WTC11 (cell line): Measurements from ENCODE around the gene IL1RAPL2. TPM values are rescaled to one million over a fixed set of nuclear protein-coding genes. Genes with fewer than 3 reads are reported as not detected.

Experiments used
- ATAC-seq: fragments of 200-7000 bp; cut with Tn5 transposase; 2 replicates; pipeline ENCODE4 v1.10.0; 2021; ENCODE audit warnings: mild to moderate bottlenecking, moderate library complexity
- CTCF ChIA-PET: fragments of 300-600 bp; sonication (Branson Sonifier 250); formaldehyde crosslinking; loops from one replicate; lab custom pipeline; 2021; ENCODE audit warnings: antibody characterized with exemption; lab: Charles Lee
- POLR2A ChIA-PET: fragments of 350-600 bp; sonication (Branson Sonifier 250); formaldehyde crosslinking; loops from one replicate; lab custom pipeline; 2021; ENCODE audit warnings: antibody characterized with exemption; lab: Charles Lee
- DNase-seq: peaks from one replicate; pipeline ENCODE4 v3.0.0; 2021; ENCODE audit warnings: low spot score
- H3K27ac Mint-ChIP-seq: 2 replicates; pipeline ENCODE4 v1.8.0; 2021; ENCODE audit warnings: mixed read lengths
- H3K27me3 Mint-ChIP-seq: 2 replicates; pipeline ENCODE4 v1.8.0; 2021; ENCODE audit warnings: low read depth, mild to moderate bottlenecking, moderate library complexity, mixed read lengths
- H3K36me3 Mint-ChIP-seq: 2 replicates; pipeline ENCODE4 v1.8.0; 2021; ENCODE audit warnings: mixed read lengths
- H3K4me1 Mint-ChIP-seq: 2 replicates; pipeline ENCODE4 v1.8.0; 2022; ENCODE audit warnings: mixed read lengths
- H3K4me3 Mint-ChIP-seq: 2 replicates; pipeline ENCODE4 v1.8.0; 2021; ENCODE audit warnings: mild to moderate bottlenecking, moderate library complexity, mixed read lengths
- H3K9me3 Mint-ChIP-seq: 2 replicates; pipeline ENCODE4 v1.8.0; 2021; ENCODE audit warnings: mixed read lengths
- CREB1 ChIP-seq: sonication (generic); formaldehyde crosslinking; IDR thresholded peaks from 2 replicates; pipeline ENCODE4 v1.8.0; 2023; ENCODE audit warnings: mild to moderate bottlenecking, missing genetic modification reagents
- E2F5 ChIP-seq: sonication (generic); formaldehyde crosslinking; IDR thresholded peaks from 2 replicates; pipeline ENCODE4 v1.8.1; 2022; ENCODE audit warnings: mild to moderate bottlenecking, moderate library complexity, missing genetic modification reagents
- EMX1 ChIP-seq: fragments of 250-450 bp; sonication (Bioruptor Pico); IDR thresholded peaks from 2 replicates; pipeline ENCODE4 v1.8.0; 2021; ENCODE audit warnings: mild to moderate bottlenecking
- FOXK1 ChIP-seq: sonication (generic); formaldehyde crosslinking; IDR thresholded peaks from 2 replicates; pipeline ENCODE4 v1.8.0; 2022; ENCODE audit warnings: mild to moderate bottlenecking, moderate library complexity, missing genetic modification reagents
- NFATC4 ChIP-seq: fragments of 250-450 bp; sonication (Bioruptor Pico); IDR thresholded peaks from 2 replicates; pipeline ENCODE4 v1.9.0; 2021; ENCODE audit warnings: mild to moderate bottlenecking
- ZBTB21 ChIP-seq: sonication (generic); formaldehyde crosslinking; IDR thresholded peaks from 2 replicates; pipeline ENCODE4 v1.8.1; 2023; ENCODE audit warnings: mild to moderate bottlenecking, missing genetic modification reagents, borderline replicate concordance
- ZNF219 ChIP-seq: sonication (generic); formaldehyde crosslinking; IDR thresholded peaks from 2 replicates; pipeline ENCODE4 v1.8.0; 2023; ENCODE audit warnings: missing genetic modification reagents, mild to moderate bottlenecking, borderline replicate concordance
- ZNF396 ChIP-seq: fragments of 250-450 bp; sonication (Bioruptor Pico); IDR thresholded peaks from 2 replicates; pipeline ENCODE4 v1.8.0; 2021; ENCODE audit warnings: mild to moderate bottlenecking, moderate library complexity, borderline replicate concordance
- ZNF671 ChIP-seq: fragments of 250-450 bp; sonication (Bioruptor Pico); IDR thresholded peaks from 2 replicates; pipeline ENCODE4 v1.8.0; 2021; ENCODE audit warnings: mild to moderate bottlenecking
- total RNA-seq: library from RNA; stranded (reverse); gene quantifications from 3 replicates; pipeline ENCODE4 v1.2.3, GENCODE V29; 2021
- TF ChIP-seq, protein P1 (sequence below): sonication (generic); formaldehyde crosslinking; IDR thresholded peaks from 2 replicates; pipeline ENCODE4 v1.8.0; 2022; ENCODE audit warnings: mild to moderate bottlenecking, missing genetic modification reagents
- TF ChIP-seq, protein P2 (sequence below): fragments of 250-450 bp; sonication (Bioruptor Pico); IDR thresholded peaks from 2 replicates; pipeline ENCODE4 v1.9.0; 2021; ENCODE audit warnings: mild to moderate bottlenecking
- TF ChIP-seq, protein P3 (sequence below): fragments of 250-450 bp; sonication (Bioruptor Pico); conservative IDR thresholded peaks from 2 replicates; pipeline ENCODE4 v1.9.0; 2021; ENCODE audit warnings: mild to moderate bottlenecking
- TF ChIP-seq, protein P4 (sequence below): sonication (generic); formaldehyde crosslinking; IDR thresholded peaks from 2 replicates; pipeline ENCODE4 v1.8.1; 2022; ENCODE audit warnings: low read depth, missing genetic modification reagents, borderline replicate concordance
- TF ChIP-seq, protein P5 (sequence below): sonication (generic); formaldehyde crosslinking; IDR thresholded peaks from 2 replicates; pipeline ENCODE4 v1.8.0; 2023; ENCODE audit warnings: mild to moderate bottlenecking, missing genetic modification reagents
- TF ChIP-seq, protein P6 (sequence below): sonication (generic); formaldehyde crosslinking; IDR thresholded peaks from 2 replicates; pipeline ENCODE4 v1.8.0; 2022; ENCODE audit warnings: missing genetic modification reagents

IL1RAPL2 gene
- total RNA-seq, 1 experiment from 2014 or later: 0.09 TPM

- no peak for TF ChIP-seq EMX1
- TF ChIP-seq, protein P1, sequence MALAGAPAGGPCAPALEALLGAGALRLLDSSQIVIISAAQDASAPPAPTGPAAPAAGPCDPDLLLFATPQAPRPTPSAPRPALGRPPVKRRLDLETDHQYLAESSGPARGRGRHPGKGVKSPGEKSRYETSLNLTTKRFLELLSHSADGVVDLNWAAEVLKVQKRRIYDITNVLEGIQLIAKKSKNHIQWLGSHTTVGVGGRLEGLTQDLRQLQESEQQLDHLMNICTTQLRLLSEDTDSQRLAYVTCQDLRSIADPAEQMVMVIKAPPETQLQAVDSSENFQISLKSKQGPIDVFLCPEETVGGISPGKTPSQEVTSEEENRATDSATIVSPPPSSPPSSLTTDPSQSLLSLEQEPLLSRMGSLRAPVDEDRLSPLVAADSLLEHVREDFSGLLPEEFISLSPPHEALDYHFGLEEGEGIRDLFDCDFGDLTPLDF (CRISPR knock-in tag): no peak
- no peak for TF ChIP-seq ZNF396 (CRISPR knock-in tag)
- TF ChIP-seq, protein P2, sequence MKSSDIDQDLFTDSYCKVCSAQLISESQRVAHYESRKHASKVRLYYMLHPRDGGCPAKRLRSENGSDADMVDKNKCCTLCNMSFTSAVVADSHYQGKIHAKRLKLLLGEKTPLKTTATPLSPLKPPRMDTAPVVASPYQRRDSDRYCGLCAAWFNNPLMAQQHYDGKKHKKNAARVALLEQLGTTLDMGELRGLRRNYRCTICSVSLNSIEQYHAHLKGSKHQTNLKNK (CRISPR knock-in tag): no peak
- no peak overlapping the region for H3K27ac Mint-ChIP-seq
- peaks cover 16% of the 10 kb centered on the region for H3K4me1 Mint-ChIP-seq
- ATAC-seq (no peak), DNase-seq (no peak)
- ChIA-PET POLR2A (no interaction called here), CTCF (no interaction called here)
- no peaks in the 10 kb centered on the region for H3K9me3 Mint-ChIP-seq
- no peak overlapping the region for H3K4me3 Mint-ChIP-seq
- H3K36me3 Mint-ChIP-seq: no peaks in the 10 kb centered on the region
- H3K27me3 Mint-ChIP-seq: no peaks in the 10 kb centered on the region
Observed at GRCh38 chrX:105754286-105754964, 1188.4 kb downstream of the IL1RAPL2 start.

- Mint-ChIP-seq H3K4me3 (no peak overlapping the region), H3K4me1 (peaks cover 16% of the 10 kb centered on the region), H3K9me3 (no peaks in the 10 kb centered on the region), H3K36me3 (no peaks in the 10 kb centered on the region), H3K27me3 (no peaks in the 10 kb centered on the region), H3K27ac (no peak overlapping the region)
- ATAC-seq: no peak
- TF ChIP-seq, protein P3, sequence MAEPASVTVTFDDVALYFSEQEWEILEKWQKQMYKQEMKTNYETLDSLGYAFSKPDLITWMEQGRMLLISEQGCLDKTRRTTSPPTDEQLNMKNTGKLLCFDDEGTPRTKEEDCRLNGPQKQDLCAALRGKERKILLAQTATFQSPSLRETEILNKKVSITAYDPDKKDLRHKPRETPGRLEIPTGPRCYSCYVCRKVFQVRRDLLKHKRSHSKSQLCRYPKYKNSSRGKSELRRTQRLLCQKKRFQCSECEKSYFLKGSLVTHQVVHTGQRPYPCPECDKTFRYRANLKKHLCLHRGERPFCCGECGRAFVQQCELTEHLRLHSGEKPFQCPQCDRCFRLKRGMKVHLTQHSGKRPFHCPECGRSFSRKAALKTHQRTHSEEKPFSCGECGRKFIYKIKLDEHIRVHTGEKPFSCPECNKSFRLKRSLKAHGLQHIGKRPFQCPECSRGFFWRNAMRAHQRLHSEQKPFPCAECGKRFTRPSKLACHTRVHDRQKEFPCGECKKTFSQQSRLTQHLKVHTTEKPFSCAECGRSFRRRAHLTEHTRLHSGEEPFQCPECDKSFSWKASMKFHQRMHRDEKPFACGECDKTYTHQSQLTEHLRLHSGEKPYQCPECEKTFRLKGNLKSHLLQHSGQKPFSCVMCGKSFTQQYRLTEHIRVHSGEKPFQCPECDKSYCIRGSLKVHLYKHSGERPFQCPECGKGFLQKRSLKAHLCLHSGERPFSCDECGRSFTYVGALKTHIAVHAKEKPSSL (CRISPR knock-in tag): no peak
- no peak for TF ChIP-seq ZBTB21 (CRISPR knock-in tag)
- no peak for TF ChIP-seq CREB1 (CRISPR knock-in tag)
- TF ChIP-seq, protein P4, sequence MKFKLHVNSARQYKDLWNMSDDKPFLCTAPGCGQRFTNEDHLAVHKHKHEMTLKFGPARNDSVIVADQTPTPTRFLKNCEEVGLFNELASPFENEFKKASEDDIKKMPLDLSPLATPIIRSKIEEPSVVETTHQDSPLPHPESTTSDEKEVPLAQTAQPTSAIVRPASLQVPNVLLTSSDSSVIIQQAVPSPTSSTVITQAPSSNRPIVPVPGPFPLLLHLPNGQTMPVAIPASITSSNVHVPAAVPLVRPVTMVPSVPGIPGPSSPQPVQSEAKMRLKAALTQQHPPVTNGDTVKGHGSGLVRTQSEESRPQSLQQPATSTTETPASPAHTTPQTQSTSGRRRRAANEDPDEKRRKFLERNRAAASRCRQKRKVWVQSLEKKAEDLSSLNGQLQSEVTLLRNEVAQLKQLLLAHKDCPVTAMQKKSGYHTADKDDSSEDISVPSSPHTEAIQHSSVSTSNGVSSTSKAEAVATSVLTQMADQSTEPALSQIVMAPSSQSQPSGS (CRISPR knock-in tag): no peak
- TF ChIP-seq, protein P5, sequence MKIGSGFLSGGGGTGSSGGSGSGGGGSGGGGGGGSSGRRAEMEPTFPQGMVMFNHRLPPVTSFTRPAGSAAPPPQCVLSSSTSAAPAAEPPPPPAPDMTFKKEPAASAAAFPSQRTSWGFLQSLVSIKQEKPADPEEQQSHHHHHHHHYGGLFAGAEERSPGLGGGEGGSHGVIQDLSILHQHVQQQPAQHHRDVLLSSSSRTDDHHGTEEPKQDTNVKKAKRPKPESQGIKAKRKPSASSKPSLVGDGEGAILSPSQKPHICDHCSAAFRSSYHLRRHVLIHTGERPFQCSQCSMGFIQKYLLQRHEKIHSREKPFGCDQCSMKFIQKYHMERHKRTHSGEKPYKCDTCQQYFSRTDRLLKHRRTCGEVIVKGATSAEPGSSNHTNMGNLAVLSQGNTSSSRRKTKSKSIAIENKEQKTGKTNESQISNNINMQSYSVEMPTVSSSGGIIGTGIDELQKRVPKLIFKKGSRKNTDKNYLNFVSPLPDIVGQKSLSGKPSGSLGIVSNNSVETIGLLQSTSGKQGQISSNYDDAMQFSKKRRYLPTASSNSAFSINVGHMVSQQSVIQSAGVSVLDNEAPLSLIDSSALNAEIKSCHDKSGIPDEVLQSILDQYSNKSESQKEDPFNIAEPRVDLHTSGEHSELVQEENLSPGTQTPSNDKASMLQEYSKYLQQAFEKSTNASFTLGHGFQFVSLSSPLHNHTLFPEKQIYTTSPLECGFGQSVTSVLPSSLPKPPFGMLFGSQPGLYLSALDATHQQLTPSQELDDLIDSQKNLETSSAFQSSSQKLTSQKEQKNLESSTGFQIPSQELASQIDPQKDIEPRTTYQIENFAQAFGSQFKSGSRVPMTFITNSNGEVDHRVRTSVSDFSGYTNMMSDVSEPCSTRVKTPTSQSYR: no peak
- no peak for TF ChIP-seq NFATC4 (CRISPR knock-in tag)
- TF ChIP-seq, protein P2 (CRISPR knock-in tag): no peak
- TF ChIP-seq E2F5 (CRISPR knock-in tag): no peak
- ChIA-PET CTCF (no interaction called here), POLR2A (no interaction called here)
- DNase-seq: no peak
Observed at GRCh38 chrX:105755109-105755508, 1189.1 kb downstream of the IL1RAPL2 start.

- no peak for DNase-seq
- no peak for ATAC-seq
- no peaks in the 10 kb centered on the region for H3K4me1 Mint-ChIP-seq
- H3K9me3 Mint-ChIP-seq: no peaks in the 10 kb centered on the region
- no peak overlapping the region for H3K4me3 Mint-ChIP-seq
- no peaks in the 10 kb centered on the region for H3K36me3 Mint-ChIP-seq
- H3K27ac Mint-ChIP-seq: no peak overlapping the region
- CTCF ChIA-PET: no interaction called here
- no peaks in the 10 kb centered on the region for H3K27me3 Mint-ChIP-seq
- POLR2A ChIA-PET: no interaction called here
- TF ChIP-seq CREB1 (CRISPR knock-in tag) (no peak), ZNF671 (CRISPR knock-in tag) (no peak), FOXK1 (CRISPR knock-in tag) (no peak), ZNF219 (CRISPR knock-in tag) (no peak)
- TF ChIP-seq, protein P6, sequence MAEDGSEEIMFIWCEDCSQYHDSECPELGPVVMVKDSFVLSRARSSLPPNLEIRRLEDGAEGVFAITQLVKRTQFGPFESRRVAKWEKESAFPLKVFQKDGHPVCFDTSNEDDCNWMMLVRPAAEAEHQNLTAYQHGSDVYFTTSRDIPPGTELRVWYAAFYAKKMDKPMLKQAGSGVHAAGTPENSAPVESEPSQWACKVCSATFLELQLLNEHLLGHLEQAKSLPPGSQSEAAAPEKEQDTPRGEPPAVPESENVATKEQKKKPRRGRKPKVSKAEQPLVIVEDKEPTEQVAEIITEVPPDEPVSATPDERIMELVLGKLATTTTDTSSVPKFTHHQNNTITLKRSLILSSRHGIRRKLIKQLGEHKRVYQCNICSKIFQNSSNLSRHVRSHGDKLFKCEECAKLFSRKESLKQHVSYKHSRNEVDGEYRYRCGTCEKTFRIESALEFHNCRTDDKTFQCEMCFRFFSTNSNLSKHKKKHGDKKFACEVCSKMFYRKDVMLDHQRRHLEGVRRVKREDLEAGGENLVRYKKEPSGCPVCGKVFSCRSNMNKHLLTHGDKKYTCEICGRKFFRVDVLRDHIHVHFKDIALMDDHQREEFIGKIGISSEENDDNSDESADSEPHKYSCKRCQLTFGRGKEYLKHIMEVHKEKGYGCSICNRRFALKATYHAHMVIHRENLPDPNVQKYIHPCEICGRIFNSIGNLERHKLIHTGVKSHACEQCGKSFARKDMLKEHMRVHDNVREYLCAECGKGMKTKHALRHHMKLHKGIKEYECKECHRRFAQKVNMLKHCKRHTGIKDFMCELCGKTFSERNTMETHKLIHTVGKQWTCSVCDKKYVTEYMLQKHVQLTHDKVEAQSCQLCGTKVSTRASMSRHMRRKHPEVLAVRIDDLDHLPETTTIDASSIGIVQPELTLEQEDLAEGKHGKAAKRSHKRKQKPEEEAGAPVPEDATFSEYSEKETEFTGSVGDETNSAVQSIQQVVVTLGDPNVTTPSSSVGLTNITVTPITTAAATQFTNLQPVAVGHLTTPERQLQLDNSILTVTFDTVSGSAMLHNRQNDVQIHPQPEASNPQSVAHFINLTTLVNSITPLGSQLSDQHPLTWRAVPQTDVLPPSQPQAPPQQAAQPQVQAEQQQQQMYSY (CRISPR knock-in tag): no peak
Observed at GRCh38 chrX:105758754-105759153, 1192.8 kb downstream of the IL1RAPL2 start.
